Measurements from ENCODE around the gene SCARF2.
"Not testable (repeated sequence)": the region's sequence is repeated elsewhere in the genome, so short reads cannot be mapped to it uniquely, and the experiment has no call there.

The SCARF2 gene

GRCh38 chr22:20390394-20390907, 47.2 kb downstream of the SCARF2 start:
- no peak for DNase-seq

- no peak for DNase-seq
These were observed 48.3 kb downstream of the SCARF2 start for GRCh38 chr22:20389288-20389687.

GRCh38 chr22:20388200-20388599, 49.4 kb downstream of the SCARF2 start:
- DNase-seq, result no peak

GRCh38 chr22:20386972-20387371, 50.7 kb downstream of the SCARF2 start:
- DNase-seq, result no peak

GRCh38 chr22:20386336-20386735, 51.3 kb downstream of the SCARF2 start:
- no peak for DNase-seq

GRCh38 chr22:20384865-20385264, 52.8 kb downstream of the SCARF2 start:
- no peak for DNase-seq

- no peak for DNase-seq
These were observed 53.5 kb downstream of the SCARF2 start for GRCh38 chr22:20384171-20384570.

GRCh38 chr22:20383538-20383937, 54.1 kb downstream of the SCARF2 start:
- DNase-seq, result no peak

GRCh38 chr22:20380486-20380885, 57.1 kb downstream of the SCARF2 start:
- DNase-seq, result no peak

GRCh38 chr22:20378684-20379083, 58.9 kb downstream of the SCARF2 start:
- DNase-seq, result not testable (repeated sequence)

GRCh38 chr22:20378110-20378509, 59.5 kb downstream of the SCARF2 start:
- no peak for DNase-seq

GRCh38 chr22:20376983-20377382, 60.6 kb downstream of the SCARF2 start:
- DNase-seq, result not testable (repeated sequence)

- DNase-seq, result not testable (repeated sequence)
These were observed 61.3 kb downstream of the SCARF2 start for GRCh38 chr22:20376281-20376680.
